ENCODE data around the gene UGT1A5. TPM values are rescaled to one million over a fixed set of nuclear protein-coding genes. Genes with fewer than 3 reads are reported as not detected.
"Not testable (repeated sequence)": the region's sequence is repeated elsewhere in the genome, so short reads cannot be mapped to it uniquely, and the experiment has no call there.

The UGT1A5 gene
- total and polyA plus RNA-seq, 4 donors = not detected

- Histone ChIP-seq H3K27me3 (ENCODE audit: control insufficient read depth, insufficient read depth, low read length) (no peaks in the 10 kb centered on the region), H3K27ac (ENCODE audit: low read depth, low read length) (no peak overlapping the region), H3K36me3 (ENCODE audit: control insufficient read depth, insufficient read depth, low read length) (no peaks in the 10 kb centered on the region), H3K9me3 (ENCODE audit: control insufficient read depth, insufficient read depth, low read length) (no peaks in the 10 kb centered on the region), H3K4me1 (ENCODE audit: control insufficient read depth, insufficient read depth, low read length) (no peaks in the 10 kb centered on the region), H3K4me3 (ENCODE audit: low read depth, low read length) (no peak overlapping the region)
- 100% methylated on average over 1 of the region's 1 CpG for WGBS (ENCODE audit: insufficient coverage)
- no peak for DNase-seq (ENCODE audit: low read depth in 4 of 6, low spot score in 6 of 6)
Measured at GRCh38 chr2:233706720-233707119, 6.0 kb upstream of the UGT1A5 start.

GRCh38 chr2:233707940-233708644 is 4.6 kb upstream of the UGT1A5 start:
- no peaks in the 10 kb centered on the region for H3K4me1 ChIP-seq (ENCODE audit: control insufficient read depth, insufficient read depth, low read length)
- no peak for DNase-seq (ENCODE audit: low read depth in 4 of 6, low spot score in 6 of 6)
- WGBS (ENCODE audit: insufficient coverage) = 96% methylated on average over 3 of the region's 10 CpGs
- no peaks in the 10 kb centered on the region for H3K9me3 ChIP-seq (ENCODE audit: control insufficient read depth, insufficient read depth, low read length)
- no peaks in the 10 kb centered on the region for H3K27me3 ChIP-seq (ENCODE audit: control insufficient read depth, insufficient read depth, low read length)
- no peak overlapping the region for H3K4me3 ChIP-seq (ENCODE audit: low read depth, low read length)
- no peaks in the 10 kb centered on the region for H3K36me3 ChIP-seq (ENCODE audit: control insufficient read depth, insufficient read depth, low read length)
- H3K27ac ChIP-seq (ENCODE audit: low read depth, low read length) = no peak overlapping the region

- H3K27me3 ChIP-seq (ENCODE audit: control insufficient read depth, insufficient read depth, low read length) = no peaks in the 10 kb centered on the region
- DNase-seq (ENCODE audit: low read depth in 4 of 6, low spot score in 6 of 6) = no peak
- H3K9me3 ChIP-seq (ENCODE audit: control insufficient read depth, insufficient read depth, low read length) = no peaks in the 10 kb centered on the region
- 85% methylated on average over 2 of the region's 5 CpGs for WGBS (ENCODE audit: insufficient coverage)
- H3K36me3 ChIP-seq (ENCODE audit: control insufficient read depth, insufficient read depth, low read length) = no peaks in the 10 kb centered on the region
- H3K4me3 ChIP-seq (ENCODE audit: low read depth, low read length) = no peak overlapping the region
- no peak overlapping the region for H3K27ac ChIP-seq (ENCODE audit: low read depth, low read length)
- H3K4me1 ChIP-seq (ENCODE audit: control insufficient read depth, insufficient read depth, low read length) = no peaks in the 10 kb centered on the region
Measured at GRCh38 chr2:233708942-233709341, 3.8 kb upstream of the UGT1A5 start.

GRCh38 chr2:233711312-233712008 is 1.2 kb upstream of the UGT1A5 start:
- DNase-seq (ENCODE audit: low read depth in 4 of 6, low spot score in 6 of 6) = peak in 5 of 6 donors; percentile 4 to 80 (median 22)
- no peak overlapping the region for H3K4me3 ChIP-seq (ENCODE audit: low read depth, low read length)
- WGBS (ENCODE audit: insufficient coverage) = 71% methylated on average over 7 of the region's 11 CpGs

GRCh38 chr2:233713262-233713615 is 532 bp downstream of the UGT1A5 start:
- no peaks in the 10 kb centered on the region for H3K9me3 ChIP-seq (ENCODE audit: control insufficient read depth, insufficient read depth, low read length)
- H3K4me3 ChIP-seq (ENCODE audit: low read depth, low read length) = no peak overlapping the region
- 100% methylated on average over 2 of the region's 7 CpGs for WGBS (ENCODE audit: insufficient coverage)
- DNase-seq (ENCODE audit: low read depth in 4 of 6, low spot score in 6 of 6) = no peak
- no peaks in the 10 kb centered on the region for H3K4me1 ChIP-seq (ENCODE audit: control insufficient read depth, insufficient read depth, low read length)
- H3K27me3 ChIP-seq (ENCODE audit: control insufficient read depth, insufficient read depth, low read length) = no peaks in the 10 kb centered on the region
- no peaks in the 10 kb centered on the region for H3K36me3 ChIP-seq (ENCODE audit: control insufficient read depth, insufficient read depth, low read length)
- no peak overlapping the region for H3K27ac ChIP-seq (ENCODE audit: low read depth, low read length)

More at GRCh38 chr2:233711312-233712008, 1.2 kb upstream of the UGT1A5 start:
- H3K27me3 ChIP-seq (ENCODE audit: control insufficient read depth, insufficient read depth, low read length) = no peaks in the 10 kb centered on the region
- no peaks in the 10 kb centered on the region for H3K4me1 ChIP-seq (ENCODE audit: control insufficient read depth, insufficient read depth, low read length)
- H3K9me3 ChIP-seq (ENCODE audit: control insufficient read depth, insufficient read depth, low read length) = no peaks in the 10 kb centered on the region
- H3K27ac ChIP-seq (ENCODE audit: low read depth, low read length) = no peak overlapping the region
- no peaks in the 10 kb centered on the region for H3K36me3 ChIP-seq (ENCODE audit: control insufficient read depth, insufficient read depth, low read length)

- Histone ChIP-seq H3K9me3 (ENCODE audit: control insufficient read depth, insufficient read depth, low read length) (no peaks in the 10 kb centered on the region), H3K4me1 (ENCODE audit: control insufficient read depth, insufficient read depth, low read length) (no peaks in the 10 kb centered on the region), H3K36me3 (ENCODE audit: control insufficient read depth, insufficient read depth, low read length) (no peaks in the 10 kb centered on the region), H3K4me3 (ENCODE audit: low read depth, low read length) (no peak overlapping the region), H3K27me3 (ENCODE audit: control insufficient read depth, insufficient read depth, low read length) (no peaks in the 10 kb centered on the region), H3K27ac (ENCODE audit: low read depth, low read length) (no peak overlapping the region)
- 94% methylated on average over 2 of the region's 2 CpGs for WGBS (ENCODE audit: insufficient coverage)
- DNase-seq (ENCODE audit: low read depth in 4 of 6, low spot score in 6 of 6) = no peak
Measured at GRCh38 chr2:233714121-233714520, 1.4 kb downstream of the UGT1A5 start.

- H3K36me3 ChIP-seq (ENCODE audit: control insufficient read depth, insufficient read depth, low read length) = no peaks in the 10 kb centered on the region
- H3K27ac ChIP-seq (ENCODE audit: low read depth, low read length) = no peak within 1 kb of the TSS
- no peak within 1 kb of the TSS for H3K4me3 ChIP-seq (ENCODE audit: low read depth, low read length)
- H3K9me3 ChIP-seq (ENCODE audit: control insufficient read depth, insufficient read depth, low read length) = no peaks in the 10 kb centered on the region
- H3K27me3 ChIP-seq (ENCODE audit: control insufficient read depth, insufficient read depth, low read length) = no peaks in the 10 kb centered on the region
- H3K4me1 ChIP-seq (ENCODE audit: control insufficient read depth, insufficient read depth, low read length) = no peaks in the 10 kb centered on the region
- WGBS (ENCODE audit: insufficient coverage) = 76% methylated on average over 7 of the region's 7 CpGs
- DNase-seq (ENCODE audit: low read depth in 4 of 6, low spot score in 6 of 6) = no peak
Measured at GRCh38 chr2:233718552-233718951, 5.8 kb downstream of the UGT1A5 start, which contains the start of gene UGT1A4. Gene UGT1A4 (plus strand): TSS chr2:233718736. CDS start chr2:233718821, 85 bp downstream.

- 72% methylated on average over 8 of the region's 8 CpGs for WGBS (ENCODE audit: insufficient coverage)
- H3K9me3 ChIP-seq (ENCODE audit: control insufficient read depth, insufficient read depth, low read length) = no peaks in the 10 kb centered on the region
- no peaks in the 10 kb centered on the region for H3K27me3 ChIP-seq (ENCODE audit: control insufficient read depth, insufficient read depth, low read length)
- no peak within 1 kb of the TSS for H3K27ac ChIP-seq (ENCODE audit: low read depth, low read length)
- no peaks in the 10 kb centered on the region for H3K36me3 ChIP-seq (ENCODE audit: control insufficient read depth, insufficient read depth, low read length)
- no peak within 1 kb of the TSS for H3K4me3 ChIP-seq (ENCODE audit: low read depth, low read length)
- H3K4me1 ChIP-seq (ENCODE audit: control insufficient read depth, insufficient read depth, low read length) = no peaks in the 10 kb centered on the region
- DNase-seq (ENCODE audit: low read depth in 4 of 6, low spot score in 6 of 6) = no peak
Measured at GRCh38 chr2:233728723-233729301, 16.1 kb downstream of the UGT1A5 start, which contains the start of gene UGT1A3. Gene UGT1A3 (plus strand): TSS chr2:233729042. CDS start chr2:233729127, 85 bp downstream.

- H3K27ac ChIP-seq (ENCODE audit: low read depth, low read length); DNase-seq (ENCODE audit: low read depth in 4 of 6, low spot score in 6 of 6); H3K4me1 ChIP-seq (ENCODE audit: control insufficient read depth, insufficient read depth, low read length); H3K4me3 ChIP-seq (ENCODE audit: low read depth, low read length); H3K9me3 ChIP-seq (ENCODE audit: control insufficient read depth, insufficient read depth, low read length); H3K36me3 ChIP-seq (ENCODE audit: control insufficient read depth, insufficient read depth, low read length); H3K27me3 ChIP-seq (ENCODE audit: control insufficient read depth, insufficient read depth, low read length): not testable (repeated sequence)
- WGBS (ENCODE audit: insufficient coverage) = 90% methylated on average over 14 of the region's 14 CpGs
Measured at GRCh38 chr2:233736868-233737653, 24.4 kb downstream of the UGT1A5 start.
